ENCODE measurements around the gene PIK3C3. TPM values are rescaled to one million over a fixed set of nuclear protein-coding genes. Genes with fewer than 3 reads are reported as not detected.

PIK3C3 gene
- total RNA-seq, result 53.6 and 55.1 TPM in 2 replicates

GRCh38 chr18:41954827-41955613 lies at the start of gene PIK3C3:
Gene PIK3C3 (plus strand): TSS chr18:41955234. CDS start chr18:41955292, 58 bp downstream.

